PC-3 (cell line): ENCODE results near the gene STAT1.

ENCODE experiments used
- EZH2 ChIP-seq: fragments of 300-600 bp; sonication (generic); IDR thresholded peaks from one replicate; pipeline ENCODE4 v1.6.1; 2017; ENCODE audit warnings: antibody characterized with exemption, mild to moderate bottlenecking, low read length; ENCODE audit not compliant: unreplicated experiment
- TF ChIP-seq, protein P1 (sequence below): fragments of 300-600 bp; sonication (generic); conservative IDR thresholded peaks from 2 replicates; pipeline ENCODE4 v1.5.1; 2017; ENCODE audit warnings: antibody characterized with exemption, low read depth, mild to moderate bottlenecking, low read length

DNA sequence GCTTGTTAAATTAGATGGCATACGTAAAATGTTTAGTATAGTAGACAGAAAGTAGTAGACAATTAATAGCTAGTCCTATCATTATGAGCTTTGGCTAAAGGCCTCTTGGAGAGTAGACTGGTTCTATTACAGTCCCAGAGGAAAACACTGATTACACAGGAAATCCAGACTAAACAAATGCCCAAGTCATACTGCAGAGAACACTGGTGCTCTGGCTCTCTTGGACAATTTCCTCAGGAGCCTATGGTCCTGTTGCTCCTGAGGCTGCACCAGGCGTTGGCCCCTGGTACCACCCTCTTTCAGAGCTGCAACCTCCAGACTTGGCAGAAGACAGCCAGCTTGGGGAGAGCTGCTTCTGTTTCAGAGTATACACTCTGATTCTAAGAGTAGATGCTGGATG lies 41.8 kb downstream of the STAT1 start:
- TF ChIP-seq, protein P1, sequence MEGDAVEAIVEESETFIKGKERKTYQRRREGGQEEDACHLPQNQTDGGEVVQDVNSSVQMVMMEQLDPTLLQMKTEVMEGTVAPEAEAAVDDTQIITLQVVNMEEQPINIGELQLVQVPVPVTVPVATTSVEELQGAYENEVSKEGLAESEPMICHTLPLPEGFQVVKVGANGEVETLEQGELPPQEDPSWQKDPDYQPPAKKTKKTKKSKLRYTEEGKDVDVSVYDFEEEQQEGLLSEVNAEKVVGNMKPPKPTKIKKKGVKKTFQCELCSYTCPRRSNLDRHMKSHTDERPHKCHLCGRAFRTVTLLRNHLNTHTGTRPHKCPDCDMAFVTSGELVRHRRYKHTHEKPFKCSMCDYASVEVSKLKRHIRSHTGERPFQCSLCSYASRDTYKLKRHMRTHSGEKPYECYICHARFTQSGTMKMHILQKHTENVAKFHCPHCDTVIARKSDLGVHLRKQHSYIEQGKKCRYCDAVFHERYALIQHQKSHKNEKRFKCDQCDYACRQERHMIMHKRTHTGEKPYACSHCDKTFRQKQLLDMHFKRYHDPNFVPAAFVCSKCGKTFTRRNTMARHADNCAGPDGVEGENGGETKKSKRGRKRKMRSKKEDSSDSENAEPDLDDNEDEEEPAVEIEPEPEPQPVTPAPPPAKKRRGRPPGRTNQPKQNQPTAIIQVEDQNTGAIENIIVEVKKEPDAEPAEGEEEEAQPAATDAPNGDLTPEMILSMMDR = no peak
- TF ChIP-seq EZH2 = no peak
